ENCODE data around the gene POLR1B. TPM values are rescaled to one million over a fixed set of nuclear protein-coding genes. Genes with fewer than 3 reads are reported as not detected.
A peak's percentile ranks its signal among the peaks of the same experiment; 100 is the strongest.

Gene POLR1B
- polyA plus RNA-seq, 1 of the 3 experiments (the other 2 are of a cell fraction) = 13.4 TPM

DNA sequence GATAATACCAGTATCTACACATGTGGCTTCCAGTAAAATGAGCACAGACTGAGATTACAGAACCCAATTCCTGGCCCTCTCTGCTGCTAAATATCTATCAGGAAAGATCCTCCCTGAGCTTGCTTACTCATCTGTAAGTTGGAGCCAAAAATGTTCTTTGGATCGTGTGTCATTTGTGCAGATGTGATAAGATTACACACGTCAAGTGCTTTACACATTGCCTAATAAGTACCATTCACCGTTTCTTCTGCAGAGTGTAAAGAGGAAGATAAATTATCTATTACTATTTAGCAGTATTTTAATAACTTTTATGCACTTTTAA is 80.2 kb downstream of the POLR1B start (continued):
- no peak for TF ChIP-seq ELF1 (IDR thresholded peaks at IDR 0.05)
- no peak for TF ChIP-seq NRF1 (IDR thresholded peaks at IDR 0.05; ENCODE audit: low read depth, low read length)
- TF ChIP-seq, protein P1, sequence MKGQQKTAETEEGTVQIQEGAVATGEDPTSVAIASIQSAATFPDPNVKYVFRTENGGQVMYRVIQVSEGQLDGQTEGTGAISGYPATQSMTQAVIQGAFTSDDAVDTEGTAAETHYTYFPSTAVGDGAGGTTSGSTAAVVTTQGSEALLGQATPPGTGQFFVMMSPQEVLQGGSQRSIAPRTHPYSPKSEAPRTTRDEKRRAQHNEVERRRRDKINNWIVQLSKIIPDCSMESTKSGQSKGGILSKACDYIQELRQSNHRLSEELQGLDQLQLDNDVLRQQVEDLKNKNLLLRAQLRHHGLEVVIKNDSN (IDR thresholded peaks at IDR 0.05; ENCODE audit: borderline replicate concordance, low read depth) = no peak
- no peak for TF ChIP-seq SIN3A (IDR thresholded peaks at IDR 0.05; ENCODE audit: borderline replicate concordance, low read depth, low read length)
- TF ChIP-seq FOXM1 (IDR thresholded peaks at IDR 0.05; ENCODE audit: low read depth) = no peak
- peak; percentile 92 for TF ChIP-seq TCF12 (IDR thresholded peaks at IDR 0.05)
- TF ChIP-seq RCOR1 (IDR thresholded peaks at IDR 0.05; ENCODE audit: low read length) = no peak
- no peak for TF ChIP-seq CHD2 (IDR thresholded peaks at IDR 0.05; ENCODE audit: low read length, partially characterized antibody)
- TF ChIP-seq, protein P2, sequence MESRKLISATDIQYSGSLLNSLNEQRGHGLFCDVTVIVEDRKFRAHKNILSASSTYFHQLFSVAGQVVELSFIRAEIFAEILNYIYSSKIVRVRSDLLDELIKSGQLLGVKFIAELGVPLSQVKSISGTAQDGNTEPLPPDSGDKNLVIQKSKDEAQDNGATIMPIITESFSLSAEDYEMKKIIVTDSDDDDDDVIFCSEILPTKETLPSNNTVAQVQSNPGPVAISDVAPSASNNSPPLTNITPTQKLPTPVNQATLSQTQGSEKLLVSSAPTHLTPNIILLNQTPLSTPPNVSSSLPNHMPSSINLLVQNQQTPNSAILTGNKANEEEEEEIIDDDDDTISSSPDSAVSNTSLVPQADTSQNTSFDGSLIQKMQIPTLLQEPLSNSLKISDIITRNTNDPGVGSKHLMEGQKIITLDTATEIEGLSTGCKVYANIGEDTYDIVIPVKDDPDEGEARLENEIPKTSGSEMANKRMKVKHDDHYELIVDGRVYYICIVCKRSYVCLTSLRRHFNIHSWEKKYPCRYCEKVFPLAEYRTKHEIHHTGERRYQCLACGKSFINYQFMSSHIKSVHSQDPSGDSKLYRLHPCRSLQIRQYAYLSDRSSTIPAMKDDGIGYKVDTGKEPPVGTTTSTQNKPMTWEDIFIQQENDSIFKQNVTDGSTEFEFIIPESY (IDR thresholded peaks at IDR 0.05; ENCODE audit: borderline replicate concordance, low read depth) = no peak
- no peak for TF ChIP-seq EZH2phosphoT487 (IDR thresholded peaks at IDR 0.05; ENCODE audit: borderline replicate concordance, low read depth)
- TF ChIP-seq, protein P3, sequence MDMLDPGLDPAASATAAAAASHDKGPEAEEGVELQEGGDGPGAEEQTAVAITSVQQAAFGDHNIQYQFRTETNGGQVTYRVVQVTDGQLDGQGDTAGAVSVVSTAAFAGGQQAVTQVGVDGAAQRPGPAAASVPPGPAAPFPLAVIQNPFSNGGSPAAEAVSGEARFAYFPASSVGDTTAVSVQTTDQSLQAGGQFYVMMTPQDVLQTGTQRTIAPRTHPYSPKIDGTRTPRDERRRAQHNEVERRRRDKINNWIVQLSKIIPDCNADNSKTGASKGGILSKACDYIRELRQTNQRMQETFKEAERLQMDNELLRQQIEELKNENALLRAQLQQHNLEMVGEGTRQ (IDR thresholded peaks at IDR 0.05; ENCODE audit: borderline replicate concordance, low read depth, low read length) = no peak
- TF ChIP-seq, protein P4, sequence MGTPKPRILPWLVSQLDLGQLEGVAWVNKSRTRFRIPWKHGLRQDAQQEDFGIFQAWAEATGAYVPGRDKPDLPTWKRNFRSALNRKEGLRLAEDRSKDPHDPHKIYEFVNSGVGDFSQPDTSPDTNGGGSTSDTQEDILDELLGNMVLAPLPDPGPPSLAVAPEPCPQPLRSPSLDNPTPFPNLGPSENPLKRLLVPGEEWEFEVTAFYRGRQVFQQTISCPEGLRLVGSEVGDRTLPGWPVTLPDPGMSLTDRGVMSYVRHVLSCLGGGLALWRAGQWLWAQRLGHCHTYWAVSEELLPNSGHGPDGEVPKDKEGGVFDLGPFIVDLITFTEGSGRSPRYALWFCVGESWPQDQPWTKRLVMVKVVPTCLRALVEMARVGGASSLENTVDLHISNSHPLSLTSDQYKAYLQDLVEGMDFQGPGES (IDR thresholded peaks at IDR 0.05; ENCODE audit: low read depth, low read length) = no peak
- TF ChIP-seq, protein P5, sequence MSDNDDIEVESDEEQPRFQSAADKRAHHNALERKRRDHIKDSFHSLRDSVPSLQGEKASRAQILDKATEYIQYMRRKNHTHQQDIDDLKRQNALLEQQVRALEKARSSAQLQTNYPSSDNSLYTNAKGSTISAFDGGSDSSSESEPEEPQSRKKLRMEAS (IDR thresholded peaks at IDR 0.05; ENCODE audit: low read depth) = 0 out of 2 replicates have a peak, but pooled peaks have one; percentile 46
- peak; percentile 80; the same call in 1 of the 2 replicates for TF ChIP-seq FOSL2 (IDR thresholded peaks at IDR 0.05; ENCODE audit: borderline replicate concordance, low read depth)
- peak; percentile 38; the same call in 1 of the 2 replicates for TF ChIP-seq TEAD4 (IDR thresholded peaks at IDR 0.05; ENCODE audit: borderline replicate concordance, insufficient read depth)
- TF ChIP-seq, protein P6, sequence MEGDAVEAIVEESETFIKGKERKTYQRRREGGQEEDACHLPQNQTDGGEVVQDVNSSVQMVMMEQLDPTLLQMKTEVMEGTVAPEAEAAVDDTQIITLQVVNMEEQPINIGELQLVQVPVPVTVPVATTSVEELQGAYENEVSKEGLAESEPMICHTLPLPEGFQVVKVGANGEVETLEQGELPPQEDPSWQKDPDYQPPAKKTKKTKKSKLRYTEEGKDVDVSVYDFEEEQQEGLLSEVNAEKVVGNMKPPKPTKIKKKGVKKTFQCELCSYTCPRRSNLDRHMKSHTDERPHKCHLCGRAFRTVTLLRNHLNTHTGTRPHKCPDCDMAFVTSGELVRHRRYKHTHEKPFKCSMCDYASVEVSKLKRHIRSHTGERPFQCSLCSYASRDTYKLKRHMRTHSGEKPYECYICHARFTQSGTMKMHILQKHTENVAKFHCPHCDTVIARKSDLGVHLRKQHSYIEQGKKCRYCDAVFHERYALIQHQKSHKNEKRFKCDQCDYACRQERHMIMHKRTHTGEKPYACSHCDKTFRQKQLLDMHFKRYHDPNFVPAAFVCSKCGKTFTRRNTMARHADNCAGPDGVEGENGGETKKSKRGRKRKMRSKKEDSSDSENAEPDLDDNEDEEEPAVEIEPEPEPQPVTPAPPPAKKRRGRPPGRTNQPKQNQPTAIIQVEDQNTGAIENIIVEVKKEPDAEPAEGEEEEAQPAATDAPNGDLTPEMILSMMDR (IDR thresholded peaks at IDR 0.05) = no peak
- no peak for TF ChIP-seq RXRA (IDR thresholded peaks at IDR 0.05; ENCODE audit: borderline replicate concordance, low read depth)
- TF ChIP-seq RFX5 (IDR thresholded peaks at IDR 0.05; ENCODE audit: low read length) = no peak
- TF ChIP-seq MXI1 (IDR thresholded peaks at IDR 0.05; ENCODE audit: low read depth, low read length) = no peak
